Keratinocyte (primary cell): ENCODE data around the gene OR11H7.

Source experiments
- CTCF ChIP-seq, 3 experiments: IDR thresholded peaks in 1 of 3; conservative IDR thresholded peaks in 1 of 3; optimal IDR thresholded peaks in 1 of 3; 2 replicates in 2 of 3; 3 replicates in 1 of 3; pipeline versions ENCODE3 to v1.5.1; 2011; ENCODE audit warnings: low read length in 3 of 3, mild to moderate bottlenecking in 3 of 3, moderate library complexity in 2 of 3, control low read depth in 1 of 3, inconsistent platforms in 1 of 3; ENCODE audit not compliant: insufficient read depth in 2 of 3; ENCODE audit errors: extremely low read depth in 1 of 3
- EZH2 ChIP-seq: IDR thresholded peaks from one replicate; pipeline ENCODE4 v1.6.1; 2012; ENCODE audit warnings: inconsistent platforms, mild to moderate bottlenecking, low read length, moderate library complexity

- TF ChIP-seq CTCF (optimal IDR thresholded peaks at IDR 0.05 in 1 of 3, IDR thresholded peaks at IDR 0.05 in 1 of 3, conservative IDR thresholded peaks at IDR 0.05 in 1 of 3; ENCODE audit: extremely low read depth in 1 of 3, insufficient read depth in 2 of 3, low read length in 3 of 3) = no peak
- no peak for TF ChIP-seq EZH2
These were observed 33.9 kb downstream of the OR11H7 start for GRCh38 chr14:20262642-20263128.
